Neural cell (in vitro differentiated cells): Measurements from ENCODE around the gene PPM1G. TPM values are rescaled to one million over a fixed set of nuclear protein-coding genes. Genes with fewer than 3 reads are reported as not detected.
A peak's percentile ranks its signal among the peaks of the same experiment; 100 is the strongest.

Experiments
- H2AFZ ChIP-seq: fragments of 200-600, 300-800 bp; sonication (generic), shearing (Covaris generic); 2 replicates; pipeline ENCODE4 v1.6.0; 2014; ENCODE audit warnings: low read depth, mild to moderate bottlenecking, antibody characterized with exemption, low read length, moderate library complexity
- H3F3A ChIP-seq: fragments of 200-600 bp; shearing (Covaris generic); 2 replicates; pipeline ENCODE4 v1.6.1; 2016; ENCODE audit warnings: mild to moderate bottlenecking, moderate library complexity, mixed read lengths, antibody characterized with exemption, low read length; ENCODE audit not compliant: insufficient read depth, poor library complexity, severe bottlenecking
- H3K27ac ChIP-seq: fragments of 200-600, 300-800 bp; sonication (generic), shearing (Covaris generic); 2 replicates; pipeline ENCODE4 v1.5.1; 2014; ENCODE audit warnings: mild to moderate bottlenecking, low read length, moderate library complexity
- H3K27me3 ChIP-seq: fragments of 300-800, 200-600 bp; sonication (generic), shearing (Covaris generic); 2 replicates; pipeline ENCODE4 v1.6.0; 2014; ENCODE audit warnings: mild to moderate bottlenecking, low read depth, low read length, moderate library complexity; ENCODE audit not compliant: insufficient read depth
- H3K36me3 ChIP-seq: fragments of 300-800, 200-600 bp; sonication (generic), shearing (Covaris generic); 2 replicates; pipeline ENCODE4 v1.5.1; 2014; ENCODE audit warnings: mild to moderate bottlenecking, antibody characterized with exemption, low read length, moderate library complexity; ENCODE audit not compliant: insufficient read depth
- H3K4me2 ChIP-seq: fragments of 300-800, 200-600 bp; sonication (generic), shearing (Covaris generic); 2 replicates; pipeline ENCODE4 v1.6.0; 2014; ENCODE audit warnings: mild to moderate bottlenecking, low read length
- H3K4me3 ChIP-seq: fragments of 300-800, 200-600 bp; sonication (generic), shearing (Covaris generic); 2 replicates; pipeline ENCODE4 v1.5.1; 2014; ENCODE audit warnings: mild to moderate bottlenecking, low read length, moderate library complexity
- H3K79me2 ChIP-seq: fragments of 200-600 bp; shearing (Covaris generic); replicated peaks from 2 replicates; pipeline ENCODE4 v1.6.0; 2014; ENCODE audit warnings: mild to moderate bottlenecking, low read length, moderate library complexity; ENCODE audit not compliant: insufficient read depth
- H3K9ac ChIP-seq: fragments of 300-800, 200-600 bp; sonication (generic), shearing (Covaris generic); 2 replicates; pipeline ENCODE4 v1.6.1; 2016; ENCODE audit warnings: mild to moderate bottlenecking, low read length, mixed read lengths
- H3K9me2 ChIP-seq: fragments of 200-600 bp; shearing (Covaris generic); 2 replicates; pipeline ENCODE4 v1.6.1; 2016; ENCODE audit warnings: mild to moderate bottlenecking, low read length, mixed read lengths; ENCODE audit not compliant: insufficient read depth
- H3K9me3 ChIP-seq: fragments of 200-600, 300-800 bp; sonication (generic), shearing (Covaris generic); 2 replicates; pipeline ENCODE4 v1.6.1; 2016; ENCODE audit warnings: mild to moderate bottlenecking, mixed run types, low read length, moderate library complexity, mixed read lengths
- H4K20me1 ChIP-seq: fragments of 200-600 bp; shearing (Covaris generic); 2 replicates; pipeline ENCODE4 v1.6.1; 2016; ENCODE audit warnings: mild to moderate bottlenecking, mixed run types; ENCODE audit not compliant: insufficient read depth
- CTCF ChIP-seq: fragments of 450-650 bp; IDR thresholded peaks from 2 replicates; pipeline ENCODE4 v1.5.1; 2014; ENCODE audit warnings: antibody characterized with exemption, mild to moderate bottlenecking, moderate library complexity; ENCODE audit not compliant: poor library complexity, severe bottlenecking
- EP300 ChIP-seq: fragments of 450-650 bp; conservative IDR thresholded peaks from 2 replicates; pipeline ENCODE4 v1.6.1; 2014; ENCODE audit warnings: antibody characterized with exemption, mild to moderate bottlenecking, moderate library complexity; ENCODE audit not compliant: poor library complexity, severe bottlenecking
- EZH2 ChIP-seq: fragments of 200-600, 300-800 bp; shearing (Covaris generic), sonication (generic); IDR thresholded peaks from 2 replicates; pipeline ENCODE4 v1.6.1; 2014; ENCODE audit warnings: antibody characterized with exemption, low read length, borderline replicate concordance, mild to moderate bottlenecking; ENCODE audit not compliant: insufficient read depth, poor library complexity, severe bottlenecking
- MXI1 ChIP-seq: fragments of 450-650 bp; conservative IDR thresholded peaks from 2 replicates; pipeline ENCODE4 v1.6.1; 2014; ENCODE audit warnings: antibody characterized with exemption, mild to moderate bottlenecking; ENCODE audit not compliant: poor library complexity, severe bottlenecking
- POLR2AphosphoS5 ChIP-seq: IDR thresholded peaks from 2 replicates; pipeline ENCODE4 v1.6.1; 2012
- RAD21 ChIP-seq: fragments of 450-650 bp; conservative IDR thresholded peaks from 2 replicates; pipeline ENCODE4 v1.6.1; 2014; ENCODE audit warnings: antibody characterized with exemption, mild to moderate bottlenecking, moderate library complexity
- REST ChIP-seq: IDR thresholded peaks from 2 replicates; pipeline ENCODE4 v1.6.1; 2012; ENCODE audit warnings: borderline replicate concordance
- SMC3 ChIP-seq: fragments of 450-650 bp; conservative IDR thresholded peaks from 2 replicates; pipeline ENCODE4 v1.6.1; 2014; ENCODE audit warnings: antibody characterized with exemption, mild to moderate bottlenecking, moderate library complexity; ENCODE audit not compliant: poor library complexity
- TAF1 ChIP-seq: IDR thresholded peaks from 2 replicates; pipeline ENCODE4 v1.6.1; 2012; ENCODE audit warnings: low read depth
- polyA plus RNA-seq: library from polyadenylated mRNA; depleted of rRNA; stranded (reverse); fragments of >200 nt; gene quantifications from 2 replicates; pipeline ENCODE4 v1.2.3, GENCODE V29; 2014

PPM1G gene
- polyA plus RNA-seq, 1 donor from 2014 or later, result 107 TPM

- H3F3A ChIP-seq, result no peaks in the 10 kb centered on the region
- no peaks in the 10 kb centered on the region for H3K9me3 ChIP-seq
- H3K79me2 ChIP-seq, result peaks cover 50% of the 10 kb centered on the region
- H3K36me3 ChIP-seq, result no peaks in the 10 kb centered on the region
- peak overlapping the region; percentile 82 for H3K9ac ChIP-seq
- no peaks in the 10 kb centered on the region for H3K9me2 ChIP-seq
- peak overlapping the region; percentile 83 for H3K27ac ChIP-seq
- TF ChIP-seq SMC3 (peak; percentile 79), CTCF (peak; percentile 75), EP300 (no peak), RAD21 (peak; percentile 64)
- H3K27me3 ChIP-seq, result no peaks in the 10 kb centered on the region
- H2AFZ ChIP-seq, result no peak overlapping the region
- peak overlapping the region; percentile 90 for H3K4me3 ChIP-seq
- peak overlapping the region; percentile 97 for H3K4me2 ChIP-seq
- H4K20me1 ChIP-seq, result no peaks in the 10 kb centered on the region
Observed at GRCh38 chr2:27407798-27408491, 1.4 kb downstream of the PPM1G start.

- Histone ChIP-seq H3K27ac (no peak overlapping the region), H3K36me3 (no peaks in the 10 kb centered on the region), H3K79me2 (peaks cover 58% of the 10 kb centered on the region), H3K9ac (no peak overlapping the region), H3K9me3 (no peaks in the 10 kb centered on the region), H3F3A (no peaks in the 10 kb centered on the region), H2AFZ (no peak overlapping the region), H3K27me3 (no peaks in the 10 kb centered on the region), H4K20me1 (no peaks in the 10 kb centered on the region), H3K4me3 (no peak overlapping the region), H3K4me2 (no peak overlapping the region), H3K9me2 (no peaks in the 10 kb centered on the region)
- TF ChIP-seq RAD21 (no peak), TAF1 (no peak), CTCF (no peak), MXI1 (no peak), EP300 (no peak), POLR2AphosphoS5 (no peak), SMC3 (no peak), EZH2 (no peak)
Observed at GRCh38 chr2:27400348-27401135, 8.8 kb downstream of the PPM1G start.

GRCh38 chr2:27398962-27399361 is 10.4 kb downstream of the PPM1G start:
- Histone ChIP-seq H3K27me3 (no peaks in the 10 kb centered on the region), H3K9me2 (no peaks in the 10 kb centered on the region), H3K9me3 (no peaks in the 10 kb centered on the region), H3K9ac (no peak overlapping the region), H4K20me1 (no peaks in the 10 kb centered on the region), H3K27ac (no peak overlapping the region), H2AFZ (no peak overlapping the region), H3K4me3 (no peak overlapping the region), H3K4me2 (no peak overlapping the region), H3F3A (no peaks in the 10 kb centered on the region), H3K79me2 (peaks cover 51% of the 10 kb centered on the region), H3K36me3 (no peaks in the 10 kb centered on the region)
- TF ChIP-seq MXI1 (no peak), SMC3 (no peak), CTCF (no peak), REST (no peak), EP300 (no peak), EZH2 (no peak), RAD21 (no peak), TAF1 (no peak), POLR2AphosphoS5 (no peak)
